Osteoblast (primary cell): ENCODE data around the gene HPX. TPM values are rescaled to one million over a fixed set of nuclear protein-coding genes. Genes with fewer than 3 reads are reported as not detected.

Source experiments
- DNase-seq: peaks from one replicate; pipeline ENCODE4 v3.0.0; 2011; ENCODE audit warnings: low spot score, mixed read lengths; ENCODE audit not compliant: insufficient read length; ENCODE audit errors: missing footprints
- H2AFZ ChIP-seq: 2 replicates; pipeline ENCODE4 v1.6.0; 2011; ENCODE audit warnings: mild to moderate bottlenecking, low read length
- H3K27ac ChIP-seq: 2 replicates; pipeline ENCODE4 v1.5.1; 2011; ENCODE audit warnings: mild to moderate bottlenecking, low read depth, low read length, moderate library complexity
- H3K27me3 ChIP-seq: 2 replicates; pipeline ENCODE4 v1.6.0; 2012; ENCODE audit warnings: mild to moderate bottlenecking, control low read depth, inconsistent platforms, low read length, moderate library complexity; ENCODE audit not compliant: insufficient read depth
- H3K36me3 ChIP-seq: 2 replicates; pipeline ENCODE4 v1.5.1; 2011; ENCODE audit warnings: mild to moderate bottlenecking, low read length, control low read depth, moderate library complexity; ENCODE audit not compliant: insufficient read depth
- H3K4me1 ChIP-seq: 2 replicates; pipeline ENCODE4 v1.5.1; 2011; ENCODE audit warnings: mild to moderate bottlenecking, low read length, control low read depth, moderate library complexity; ENCODE audit not compliant: insufficient read depth
- H3K4me2 ChIP-seq: 2 replicates; pipeline ENCODE4 v1.6.0; 2011; ENCODE audit warnings: mild to moderate bottlenecking, low read length; ENCODE audit not compliant: insufficient read depth
- H3K4me3 ChIP-seq: fragments of 200-600 bp; sonication (generic); 3 replicates; pipeline ENCODE4 v1.5.1; 2012; ENCODE audit warnings: mild to moderate bottlenecking, low read length, inconsistent platforms; ENCODE audit not compliant: insufficient read depth
- H3K79me2 ChIP-seq: 2 replicates; pipeline ENCODE4 v1.6.0; 2012; ENCODE audit warnings: mild to moderate bottlenecking, low read length, control low read depth, inconsistent platforms; ENCODE audit not compliant: insufficient read depth
- H3K9me3 ChIP-seq: 2 replicates; pipeline ENCODE4 v1.5.1; 2011; ENCODE audit warnings: low read depth, low read length, control low read depth
- H4K20me1 ChIP-seq: 2 replicates; pipeline ENCODE4 v1.6.0; 2012; ENCODE audit warnings: mild to moderate bottlenecking, low read length, control low read depth; ENCODE audit not compliant: insufficient read depth
- CTCF ChIP-seq: IDR thresholded peaks from 2 replicates; pipeline ENCODE4 v1.5.1; 2011; ENCODE audit warnings: mild to moderate bottlenecking, low read depth, low read length, moderate library complexity; ENCODE audit errors: extremely low read depth
- total RNA-seq: library from RNA; depleted of rRNA; stranded (reverse); fragments of >200 nt; gene quantifications from 2 replicates; pipeline ENCODE4 v1.2.3, GENCODE V29; 2012

HPX gene
- total RNA-seq, 1 donor, result 1.1 TPM

DNA sequence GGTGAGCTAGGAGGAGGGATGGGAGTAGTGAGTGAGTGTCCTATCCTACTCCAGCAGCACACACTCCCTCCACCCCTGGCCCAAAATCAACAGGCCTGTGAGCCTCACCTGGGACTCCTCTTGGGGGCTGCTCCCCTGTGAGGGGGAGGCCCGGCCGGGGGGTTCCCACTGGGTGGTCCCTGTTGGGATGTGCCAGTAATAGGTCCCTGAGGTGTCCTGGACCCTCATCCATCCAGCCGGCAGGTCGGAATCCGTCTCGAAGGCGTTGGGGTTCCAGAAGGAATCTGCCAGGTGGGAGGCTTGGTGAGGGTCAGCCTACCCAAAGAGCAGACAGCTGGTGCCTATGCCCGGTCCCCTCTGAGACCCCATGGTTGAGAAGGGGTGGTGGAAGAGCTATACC, 37.2 kb downstream of the HPX start:
- H3K4me3 ChIP-seq, result no peak overlapping the region
- no peak overlapping the region for H3K27ac ChIP-seq
- no peaks in the 10 kb centered on the region for H3K9me3 ChIP-seq
- H3K36me3 ChIP-seq, result no peaks in the 10 kb centered on the region
- H3K79me2 ChIP-seq, result no peaks in the 10 kb centered on the region
- TF ChIP-seq CTCF, result no peak
- H3K4me2 ChIP-seq, result no peak overlapping the region
- no peaks in the 10 kb centered on the region for H3K27me3 ChIP-seq
- peaks cover 27% of the 10 kb centered on the region for H4K20me1 ChIP-seq
- no peak overlapping the region for H2AFZ ChIP-seq
- no peak for DNase-seq
- H3K4me1 ChIP-seq, result no peaks in the 10 kb centered on the region

DNA sequence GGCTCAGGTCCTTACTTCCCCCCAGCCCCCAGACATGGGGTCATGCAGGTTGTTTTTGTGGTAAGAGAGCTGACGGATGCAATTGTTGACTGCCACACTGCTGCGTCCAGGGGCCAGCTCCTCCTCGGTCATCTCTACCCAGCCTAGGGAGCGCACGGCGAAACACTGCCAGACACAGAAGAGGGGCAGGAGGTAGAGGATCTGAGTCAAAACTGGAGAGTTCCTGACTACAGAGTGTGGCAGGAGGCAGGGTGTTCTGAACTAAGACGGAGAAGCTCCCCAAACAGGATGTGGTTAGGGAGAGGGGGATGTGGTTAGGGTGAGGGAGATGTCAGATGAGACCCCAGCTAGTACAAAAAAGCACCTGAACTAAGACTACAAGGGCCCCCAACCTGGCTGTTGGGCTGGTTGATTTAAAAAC, 38.2 kb downstream of the HPX start:
- no peaks in the 10 kb centered on the region for H3K27me3 ChIP-seq
- TF ChIP-seq CTCF, result no peak
- H3K4me2 ChIP-seq, result no peak overlapping the region
- no peaks in the 10 kb centered on the region for H3K9me3 ChIP-seq
- no peaks in the 10 kb centered on the region for H3K79me2 ChIP-seq
- peaks cover 6% of the 10 kb centered on the region for H3K4me1 ChIP-seq
- DNase-seq, result no peak
- H2AFZ ChIP-seq, result no peak overlapping the region
- H3K4me3 ChIP-seq, result no peak overlapping the region
- H3K27ac ChIP-seq, result no peak overlapping the region
- no peaks in the 10 kb centered on the region for H3K36me3 ChIP-seq
- H4K20me1 ChIP-seq, result peaks cover 27% of the 10 kb centered on the region

GRCh38 chr11:6402061-6402470, 38.7 kb downstream of the HPX start:
- Histone ChIP-seq H3K27me3 (no peaks in the 10 kb centered on the region), H3K4me3 (no peak overlapping the region), H3K4me2 (no peak overlapping the region), H3K4me1 (peaks cover 11% of the 10 kb centered on the region), H4K20me1 (peaks cover 24% of the 10 kb centered on the region), H2AFZ (no peak overlapping the region), H3K27ac (no peak overlapping the region), H3K9me3 (no peaks in the 10 kb centered on the region), H3K36me3 (no peaks in the 10 kb centered on the region), H3K79me2 (no peaks in the 10 kb centered on the region)
- no peak for TF ChIP-seq CTCF
- DNase-seq, result no peak

- no peak for TF ChIP-seq CTCF
- no peak overlapping the region for H3K4me3 ChIP-seq
Measured at GRCh38 chr11:6401464-6401863, 39.3 kb downstream of the HPX start.

More at GRCh38 chr11:6401464-6401863, 39.3 kb downstream of the HPX start:
- Histone ChIP-seq H2AFZ (no peak overlapping the region), H3K27me3 (no peaks in the 10 kb centered on the region), H3K79me2 (no peaks in the 10 kb centered on the region), H3K36me3 (no peaks in the 10 kb centered on the region), H4K20me1 (peaks cover 18% of the 10 kb centered on the region), H3K4me1 (peaks cover 12% of the 10 kb centered on the region), H3K9me3 (no peaks in the 10 kb centered on the region), H3K4me2 (no peak overlapping the region), H3K27ac (no peak overlapping the region)
- no peak for DNase-seq
